ENCODE data around the gene VDR.

Gene VDR

DNA sequence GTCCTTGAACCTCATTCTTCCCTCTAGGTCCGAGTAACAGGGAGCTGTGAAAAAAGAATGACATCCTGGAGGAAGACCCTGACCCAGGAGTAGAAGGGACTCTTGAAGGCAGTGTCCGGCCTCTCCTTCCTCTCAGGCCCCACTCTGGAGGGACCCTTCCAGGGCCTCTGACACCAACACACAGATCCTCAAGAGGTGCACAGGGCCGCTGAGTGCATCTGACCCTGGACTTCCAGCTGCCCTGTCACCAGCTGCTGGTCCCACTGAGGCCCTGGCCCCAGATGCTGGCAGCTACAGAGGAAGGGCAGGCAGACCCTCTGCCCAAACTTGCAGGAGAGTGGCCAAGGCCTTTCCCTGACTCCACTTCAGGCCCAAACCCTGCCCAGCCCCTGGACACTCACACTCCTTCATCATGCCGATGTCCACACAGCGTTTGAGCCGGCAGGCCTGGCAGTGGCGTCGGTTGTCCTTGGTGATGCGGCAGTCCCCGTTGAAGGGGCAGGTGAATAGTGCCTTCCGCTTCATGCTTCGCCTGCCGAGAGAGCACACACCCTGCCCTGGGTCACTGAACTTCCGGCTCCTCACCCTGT, 40.1 kb downstream of the VDR start:
- DNase-seq, result no peak

DNA sequence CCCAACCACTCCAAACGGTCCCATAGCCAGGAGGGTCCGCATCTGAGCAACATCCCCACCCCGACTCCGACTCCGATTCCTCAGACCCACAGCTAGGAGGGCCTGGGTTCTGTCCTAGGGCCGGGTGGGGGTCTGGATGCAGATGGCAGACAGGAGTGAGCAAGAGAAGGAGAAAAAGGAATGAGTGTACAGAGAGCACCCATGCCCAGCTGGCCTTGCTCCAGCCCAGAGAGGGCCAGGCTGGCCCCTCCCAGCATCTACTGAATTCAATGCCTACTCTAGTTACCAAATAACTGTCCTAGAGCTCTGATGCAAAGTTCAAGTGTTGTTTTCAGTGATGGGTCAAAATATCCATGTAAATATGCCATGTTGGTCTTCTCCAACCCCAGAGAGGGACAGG, 40.8 kb downstream of the VDR start:
- no peak for DNase-seq

DNA sequence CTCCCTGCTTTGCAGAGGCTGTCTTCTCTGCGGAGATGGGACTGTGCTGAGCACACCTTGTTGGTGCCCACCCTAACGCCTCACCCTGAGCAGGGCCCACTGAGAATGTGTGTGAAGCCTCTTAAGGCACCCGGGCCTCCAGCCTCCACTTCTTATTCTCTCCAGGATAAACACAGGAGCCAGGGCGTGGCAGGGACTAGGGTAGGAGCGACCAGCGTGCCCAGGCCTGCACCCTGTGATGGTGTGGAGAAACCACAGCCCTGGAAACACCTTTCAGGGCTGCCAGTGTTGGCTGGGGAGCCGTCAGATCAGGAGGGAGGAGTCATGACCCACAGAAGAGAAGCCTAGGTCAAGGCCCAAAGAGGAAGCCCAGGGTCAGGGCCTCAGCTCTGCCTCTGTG, 41.3 kb downstream of the VDR start:
- no peak for DNase-seq

DNA sequence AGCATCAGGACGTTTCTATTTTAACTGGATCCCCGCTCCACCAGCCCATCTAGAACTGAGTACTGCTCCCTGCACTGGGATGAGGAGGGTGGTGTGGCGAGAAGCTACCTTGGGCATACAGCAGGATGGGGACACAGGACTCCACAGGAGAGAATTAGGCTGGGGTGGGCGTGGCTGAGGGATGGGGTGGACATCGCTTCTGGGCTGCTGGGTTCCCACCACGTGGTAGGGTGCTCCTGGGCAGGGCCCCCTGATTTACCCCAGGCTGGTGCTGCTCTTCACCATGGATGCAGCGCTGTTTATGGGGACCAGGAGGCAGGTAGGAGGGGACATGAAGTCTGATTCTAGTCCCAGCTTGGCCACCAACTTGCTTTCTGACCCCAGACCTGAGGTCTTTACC, 41.9 kb downstream of the VDR start:
- DNase-seq, result no peak

DNA sequence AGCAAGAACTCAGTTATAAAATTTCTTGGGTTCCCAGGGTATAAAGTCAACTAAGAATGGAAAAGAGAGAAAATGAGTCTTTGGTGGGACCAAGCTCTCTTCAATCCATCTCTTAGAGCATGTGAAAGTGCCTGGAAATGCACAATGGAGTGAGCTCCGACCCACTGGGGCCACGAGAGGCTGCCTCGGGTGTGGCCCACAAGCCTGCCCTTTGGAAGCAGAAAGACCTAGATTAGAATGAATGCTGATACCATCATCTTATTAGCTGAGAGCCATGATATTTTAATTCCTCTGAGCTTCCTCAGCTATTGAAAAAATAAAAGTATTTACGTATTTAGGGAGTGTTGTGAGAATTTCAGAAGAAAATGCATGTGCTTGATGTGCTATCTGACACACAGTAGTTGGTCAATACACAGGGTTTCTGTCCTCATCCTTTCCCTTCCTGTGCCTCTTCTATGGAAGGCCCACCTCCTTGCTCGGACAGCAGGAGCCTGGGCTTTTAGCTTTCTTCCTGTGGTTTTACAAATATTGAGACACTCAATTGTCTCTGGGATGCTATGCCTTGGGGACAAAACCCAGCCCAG, 42.5 kb downstream of the VDR start:
- DNase-seq, result no peak

DNA sequence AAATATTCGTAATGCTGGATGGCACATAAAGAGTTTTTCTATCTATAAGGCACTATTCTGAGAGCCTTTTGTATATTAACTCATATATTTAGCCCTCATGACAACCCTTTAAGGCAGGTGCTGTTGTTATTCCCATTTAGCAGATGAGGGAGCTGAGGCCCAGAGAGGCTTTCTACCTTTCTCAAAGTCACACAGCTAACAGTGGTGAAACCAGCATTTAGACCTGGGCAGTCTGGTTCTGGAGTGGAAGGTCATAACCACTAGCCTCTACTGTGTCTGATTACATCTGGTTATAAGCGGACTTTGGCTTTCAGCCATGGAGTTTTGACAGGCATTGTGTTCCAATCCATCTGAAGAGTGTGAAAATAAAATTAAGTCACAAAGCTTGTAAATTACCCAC, 43.9 kb downstream of the VDR start:
- no peak for DNase-seq

DNA sequence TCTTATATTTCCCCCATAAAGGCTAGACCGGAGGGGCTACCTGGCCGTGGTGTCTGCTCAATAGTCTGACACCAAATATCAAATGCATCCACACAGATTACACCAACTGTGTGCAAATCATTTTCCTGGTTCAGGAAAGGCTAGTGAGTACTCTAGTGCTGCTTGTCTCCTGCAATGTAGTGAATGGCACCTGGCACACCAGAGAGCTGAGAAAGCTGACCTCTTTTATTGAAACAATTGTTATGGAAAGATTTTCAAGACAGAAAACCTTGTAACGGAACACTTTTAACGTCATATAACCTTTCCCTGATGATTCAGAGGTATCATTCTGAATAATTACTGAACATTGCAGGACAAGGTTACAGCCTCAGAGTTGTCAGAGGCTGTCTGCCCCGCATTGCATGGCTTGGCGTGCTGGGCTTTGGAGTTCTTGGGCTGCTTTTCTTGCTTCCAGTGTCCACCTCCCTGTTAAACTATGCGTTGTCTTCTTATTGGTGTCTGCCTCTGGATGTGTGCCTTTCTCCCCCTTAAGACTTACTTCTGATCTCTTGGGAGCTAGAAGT, 44.4 kb downstream of the VDR start:
- DNase-seq, result no peak

DNA sequence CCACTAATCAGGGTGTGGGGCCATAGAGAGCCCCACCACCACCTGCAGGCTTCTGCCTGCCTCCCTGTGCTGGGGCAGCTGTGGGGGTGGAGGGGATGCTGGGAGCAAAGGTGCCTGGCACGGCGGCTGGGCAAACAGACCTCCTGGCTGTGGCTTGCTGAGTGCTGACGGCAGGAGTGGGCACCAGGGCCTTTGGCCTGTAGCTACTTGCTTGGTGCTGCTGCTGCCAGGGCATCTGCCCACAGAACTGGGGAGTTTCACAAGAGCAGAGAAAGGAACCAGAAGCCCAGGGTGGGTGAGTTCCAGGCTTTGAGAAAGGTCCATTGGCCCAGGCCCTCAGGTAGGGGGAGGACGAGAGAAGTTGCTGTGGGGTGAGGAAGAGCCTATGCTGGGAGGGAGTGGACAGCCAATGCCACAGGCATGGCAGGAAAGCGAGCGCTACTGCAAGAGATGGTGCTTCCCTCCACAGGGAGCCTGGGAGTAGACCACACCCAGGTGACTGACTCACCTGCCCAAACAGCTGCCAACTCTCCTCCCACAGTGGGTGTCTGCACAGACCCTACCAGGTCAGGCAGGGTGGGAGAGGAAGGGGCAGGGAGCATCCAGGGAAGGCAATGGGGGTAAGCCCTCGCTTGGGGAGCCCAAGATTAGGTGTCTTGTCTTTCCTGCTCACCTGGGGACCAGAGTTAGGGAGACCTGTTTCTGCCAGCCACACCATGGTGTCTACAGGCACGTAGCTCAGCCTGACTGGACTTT, 46.1 kb downstream of the VDR start:
- no peak for DNase-seq

DNA sequence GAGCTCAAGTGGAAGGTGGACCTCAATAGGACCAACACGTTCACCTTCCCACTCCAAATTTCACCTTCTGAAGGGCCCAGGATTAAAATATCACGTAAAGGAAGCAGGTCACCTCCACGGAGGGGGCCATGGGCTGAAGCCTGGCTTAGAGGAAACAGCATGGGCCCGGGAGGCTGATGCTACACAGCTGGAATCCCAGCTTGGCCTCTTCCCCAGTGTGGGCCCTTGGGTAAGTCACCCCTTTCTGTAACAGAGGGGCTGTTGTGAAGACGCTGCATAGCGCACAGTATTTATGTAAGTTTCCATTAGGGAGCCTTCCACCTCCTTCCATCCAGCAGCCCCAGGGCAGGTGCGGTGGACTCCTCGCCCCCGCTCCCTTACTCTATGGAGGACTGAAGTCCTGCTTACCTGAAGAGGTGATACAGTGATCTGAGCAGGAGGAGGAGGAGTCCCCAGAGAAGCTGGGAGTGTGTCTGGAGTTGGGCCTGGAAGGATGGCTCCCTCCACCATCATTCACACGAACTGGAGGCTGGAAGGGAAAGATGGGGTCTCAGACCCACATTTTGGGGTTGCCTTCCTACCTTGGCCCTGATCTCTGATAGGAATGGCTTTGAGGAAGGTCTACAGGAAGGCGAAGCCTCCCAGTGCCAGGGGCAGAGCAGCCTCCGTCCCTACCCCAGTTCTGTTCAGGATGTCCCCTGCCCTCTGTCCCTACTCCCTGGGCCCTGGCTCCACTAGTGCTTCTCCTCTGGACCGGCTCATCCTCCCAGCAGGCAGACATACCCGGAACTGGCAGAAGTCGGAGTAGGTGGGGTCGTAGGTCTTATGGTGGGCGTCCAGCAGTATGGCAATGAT, 47.8 kb downstream of the VDR start:
- DNase-seq, result no peak

DNA sequence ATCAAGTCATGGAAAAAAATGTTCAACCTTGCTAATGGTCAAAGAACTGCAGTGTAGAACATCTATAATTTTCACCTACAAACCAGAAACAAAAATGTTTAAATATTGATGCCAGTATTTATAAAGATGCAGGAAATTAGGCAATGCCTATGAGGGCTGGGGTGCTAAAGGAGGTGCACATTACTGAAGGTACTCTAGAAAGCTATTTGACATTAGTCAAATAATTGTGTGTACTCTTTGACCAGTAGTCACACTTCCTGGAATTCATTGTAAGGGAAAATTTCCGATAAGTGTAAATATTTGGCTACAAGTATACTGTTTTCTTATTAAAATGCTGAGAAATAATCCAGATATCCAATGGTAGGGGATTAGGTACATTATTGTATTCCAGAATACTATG, 48.7 kb downstream of the VDR start:
- DNase-seq, result no peak

DNA sequence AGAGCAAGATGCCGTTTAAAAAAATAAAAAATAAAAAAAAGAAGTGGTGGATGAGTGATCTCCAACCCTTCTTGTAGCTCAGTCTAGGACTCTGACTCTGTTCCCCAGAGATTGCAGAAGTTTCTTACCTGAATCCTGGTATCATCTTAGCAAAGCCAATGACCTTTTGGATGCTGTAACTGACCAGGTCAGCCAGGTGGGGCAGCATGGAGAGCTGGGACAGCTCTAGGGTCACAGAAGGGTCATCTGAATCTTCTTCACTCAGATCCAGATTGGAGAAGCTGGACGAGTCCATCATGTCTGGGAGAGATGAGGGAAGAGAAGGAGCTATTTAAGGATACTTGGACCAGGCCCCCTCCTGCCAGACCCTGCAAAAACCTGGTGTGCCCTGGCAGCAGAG, 49.3 kb downstream of the VDR start:
- DNase-seq, result no peak

DNA sequence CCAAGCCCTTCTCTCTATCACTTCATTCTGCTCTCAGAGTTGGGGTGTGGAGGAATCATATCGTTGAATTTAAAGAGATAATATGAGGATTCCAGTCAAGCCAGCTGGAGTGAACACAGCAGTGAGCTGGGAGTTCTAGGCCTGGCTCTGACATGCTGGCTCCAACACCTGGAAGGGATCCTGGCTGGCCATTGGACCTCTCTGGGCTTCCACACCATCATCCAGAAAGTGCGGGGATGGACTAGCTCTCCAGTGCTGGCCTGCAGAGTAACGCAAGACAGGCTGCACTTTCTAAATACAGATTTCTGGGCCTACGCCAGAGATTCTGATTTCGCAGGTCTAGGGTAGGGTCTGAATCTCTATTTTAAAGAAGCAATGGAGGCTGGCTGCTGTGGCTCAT, 50.3 kb downstream of the VDR start:
- DNase-seq, result no peak

DNA sequence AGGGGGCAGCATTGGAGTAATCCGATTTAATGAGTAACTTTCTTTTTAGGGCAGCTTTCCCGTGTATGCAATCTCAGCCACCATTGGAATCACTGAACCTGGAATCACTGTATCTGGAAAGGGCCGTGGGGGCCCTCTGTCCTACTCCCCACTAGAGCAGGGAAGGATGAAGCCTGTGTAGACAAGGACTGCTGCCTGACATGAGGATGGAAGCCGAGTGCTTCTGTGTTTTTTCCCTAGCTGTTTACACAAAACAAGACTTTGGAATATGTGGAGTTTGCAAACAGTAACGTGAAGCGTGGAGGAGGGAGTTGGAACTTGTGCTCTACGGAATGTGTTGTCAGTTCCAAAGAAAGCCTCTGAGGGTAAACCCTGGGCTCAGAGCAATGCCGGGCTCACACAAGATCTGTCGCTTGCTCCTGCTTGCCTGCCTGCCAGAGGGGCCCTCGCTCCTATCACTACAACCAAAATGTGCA, 52.7 kb downstream of the VDR start:
- no peak for DNase-seq

DNA sequence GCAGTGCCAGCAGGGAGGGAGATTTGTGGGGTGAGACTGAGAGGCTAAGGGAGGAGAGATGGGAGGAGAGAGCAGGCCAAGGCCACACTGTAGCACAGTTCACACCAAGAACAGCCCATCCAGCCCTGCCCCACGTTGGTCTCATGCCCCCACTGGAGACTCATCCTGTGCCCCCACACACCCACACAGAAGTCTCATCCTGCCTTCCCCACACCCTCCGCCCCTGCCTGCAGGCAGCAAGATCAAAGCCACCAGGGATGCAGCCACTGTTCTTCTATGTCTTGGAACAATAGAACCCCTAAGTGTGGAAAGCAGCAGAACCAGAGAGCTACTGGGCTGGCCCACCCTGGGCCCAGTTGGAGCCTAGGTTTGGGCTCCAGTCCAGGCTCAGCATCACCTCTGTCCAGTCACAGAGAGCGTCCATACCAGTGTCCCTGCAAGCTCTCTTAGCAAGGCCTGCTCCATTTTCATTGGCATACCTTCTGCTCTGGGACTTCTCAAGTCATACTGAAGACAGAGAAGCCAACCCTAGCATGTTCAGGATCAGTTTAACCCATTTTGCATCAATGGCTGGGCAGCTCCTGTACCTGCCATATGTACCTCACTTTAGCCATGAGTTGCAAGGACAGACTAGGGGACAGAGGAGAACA, 53.4 kb downstream of the VDR start:
- DNase-seq, result no peak

DNA sequence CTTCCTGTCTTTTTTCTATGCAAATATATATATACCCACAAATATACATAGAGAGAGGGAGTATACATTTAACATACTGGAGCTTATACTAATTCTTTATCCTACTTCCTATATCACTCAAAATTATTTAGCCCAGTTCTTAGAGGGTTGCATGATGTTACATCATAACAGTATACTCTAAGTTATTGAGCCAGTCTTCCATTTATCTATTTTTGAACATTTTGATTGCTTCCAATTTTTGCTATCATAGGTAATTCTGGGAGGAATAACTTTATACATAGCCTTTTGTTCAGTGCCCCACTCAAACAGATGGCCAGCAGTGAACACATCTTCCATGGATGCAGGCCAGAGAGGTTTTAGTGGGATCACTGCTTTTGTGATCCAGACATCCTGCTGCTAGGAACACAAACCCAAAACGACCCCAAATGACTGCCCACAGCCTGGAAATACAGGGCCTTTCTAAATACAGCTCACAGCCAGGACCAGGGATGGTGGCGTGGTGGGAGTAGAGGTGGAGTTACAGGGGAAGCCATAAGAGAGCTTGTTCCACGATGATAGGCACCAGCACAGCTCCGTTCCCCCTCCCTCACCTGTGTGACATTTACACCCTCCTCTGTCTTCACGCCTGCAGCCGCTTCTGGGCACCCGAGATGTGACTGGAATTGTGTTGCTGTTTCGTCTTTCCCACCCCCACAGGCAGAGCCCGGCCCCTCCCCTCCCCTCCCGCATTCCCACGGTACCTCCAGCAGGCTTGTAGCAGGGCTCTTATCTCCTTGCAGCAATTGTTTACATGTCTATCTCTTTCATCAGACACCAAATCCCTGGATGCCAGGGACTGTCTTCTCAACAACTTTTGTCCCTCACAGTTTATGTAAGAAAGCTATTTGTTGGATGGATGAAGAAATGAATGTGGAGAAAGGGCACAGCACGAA, 54.4 kb downstream of the VDR start:
- no peak for DNase-seq

DNA sequence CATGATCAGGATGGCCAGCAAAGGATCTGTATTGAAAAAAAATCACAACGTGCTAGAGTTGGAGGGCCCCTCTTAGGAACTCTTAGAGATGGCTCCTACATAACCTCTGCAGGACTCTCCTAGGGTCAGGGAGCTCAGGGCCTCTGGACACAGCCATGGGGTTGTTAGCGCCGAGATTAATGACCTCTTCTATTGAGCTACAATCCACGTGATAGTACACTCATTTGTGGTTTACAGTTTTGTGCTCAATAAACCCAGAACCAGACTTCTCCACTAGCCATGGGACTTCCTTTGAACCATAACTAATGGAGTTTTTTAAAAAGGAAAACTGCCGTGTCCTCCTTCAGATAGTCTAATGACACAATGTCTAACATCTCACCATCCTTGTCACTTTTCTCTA, 55.5 kb downstream of the VDR start:
- no peak for DNase-seq

DNA sequence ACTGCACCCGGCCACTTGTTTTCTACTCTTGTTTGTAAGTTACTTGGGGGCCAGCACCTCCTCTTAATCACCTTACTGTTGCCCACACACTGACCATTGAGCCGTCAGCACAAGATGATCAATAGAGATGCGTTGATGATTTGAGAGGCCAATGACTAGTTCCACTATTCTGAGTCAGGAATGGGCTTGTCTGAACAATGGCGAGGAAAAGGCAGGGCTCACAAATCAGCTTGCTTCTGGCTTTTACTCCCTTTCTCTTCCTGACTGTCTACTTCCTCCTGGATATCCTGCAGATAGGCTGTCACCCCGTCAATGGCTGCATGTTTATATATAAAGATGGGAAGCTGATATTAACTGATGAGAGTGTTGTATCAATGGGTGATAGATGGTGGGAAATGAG, 55.9 kb downstream of the VDR start:
- no peak for DNase-seq

DNA sequence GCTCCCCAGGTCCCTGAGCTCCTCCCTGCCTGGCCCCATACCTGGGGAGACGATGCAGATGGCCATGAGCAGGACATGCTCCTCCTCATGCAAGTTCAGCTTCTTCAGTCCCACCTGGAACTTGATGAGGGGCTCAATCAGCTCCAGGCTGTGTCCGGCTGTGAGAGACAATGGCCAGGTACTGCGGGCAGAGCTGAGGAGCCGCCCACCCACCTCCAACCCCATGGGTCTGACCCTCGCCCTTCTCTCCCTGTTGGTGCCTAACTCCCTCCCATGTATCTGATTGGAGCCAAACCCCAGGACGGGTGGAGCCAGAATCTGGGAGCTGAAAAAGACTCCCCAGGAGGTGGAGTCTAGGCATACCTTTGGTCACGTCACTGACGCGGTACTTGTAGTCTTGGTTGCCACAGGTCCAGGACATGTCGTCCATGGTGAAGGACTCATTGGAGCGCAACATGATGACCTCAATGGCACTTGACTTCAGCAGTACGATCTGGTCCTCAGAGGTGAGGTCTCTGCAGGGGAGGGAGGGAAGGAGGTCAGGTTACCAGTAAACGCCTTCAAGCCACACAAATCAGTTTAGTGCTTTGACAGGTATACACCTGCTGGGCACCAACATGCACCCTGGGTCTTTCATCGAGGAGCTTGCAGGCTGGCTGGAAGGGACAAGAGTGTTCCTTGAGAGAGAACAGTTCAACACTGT, 58.3 kb downstream of the VDR start:
- no peak for DNase-seq

DNA sequence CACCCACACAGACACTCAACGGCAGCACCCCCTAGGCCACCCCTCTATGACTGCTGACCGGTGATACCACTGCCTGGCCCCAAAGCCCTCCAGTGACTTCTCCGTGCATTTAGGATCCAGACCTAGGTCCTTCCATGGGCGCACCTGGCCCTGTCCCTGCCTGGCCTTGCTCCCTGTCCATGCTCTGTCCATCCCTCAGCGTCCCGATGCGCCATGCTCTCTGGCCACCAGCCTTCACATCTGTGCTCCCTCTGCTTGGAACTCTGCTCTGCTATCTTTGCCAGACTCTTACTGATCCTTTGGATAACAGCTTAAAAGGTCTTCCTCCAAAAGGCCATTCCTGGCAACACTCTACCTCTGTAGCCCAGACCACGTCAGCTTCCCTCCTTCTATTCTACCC, 59.7 kb downstream of the VDR start:
- no peak for DNase-seq

DNA sequence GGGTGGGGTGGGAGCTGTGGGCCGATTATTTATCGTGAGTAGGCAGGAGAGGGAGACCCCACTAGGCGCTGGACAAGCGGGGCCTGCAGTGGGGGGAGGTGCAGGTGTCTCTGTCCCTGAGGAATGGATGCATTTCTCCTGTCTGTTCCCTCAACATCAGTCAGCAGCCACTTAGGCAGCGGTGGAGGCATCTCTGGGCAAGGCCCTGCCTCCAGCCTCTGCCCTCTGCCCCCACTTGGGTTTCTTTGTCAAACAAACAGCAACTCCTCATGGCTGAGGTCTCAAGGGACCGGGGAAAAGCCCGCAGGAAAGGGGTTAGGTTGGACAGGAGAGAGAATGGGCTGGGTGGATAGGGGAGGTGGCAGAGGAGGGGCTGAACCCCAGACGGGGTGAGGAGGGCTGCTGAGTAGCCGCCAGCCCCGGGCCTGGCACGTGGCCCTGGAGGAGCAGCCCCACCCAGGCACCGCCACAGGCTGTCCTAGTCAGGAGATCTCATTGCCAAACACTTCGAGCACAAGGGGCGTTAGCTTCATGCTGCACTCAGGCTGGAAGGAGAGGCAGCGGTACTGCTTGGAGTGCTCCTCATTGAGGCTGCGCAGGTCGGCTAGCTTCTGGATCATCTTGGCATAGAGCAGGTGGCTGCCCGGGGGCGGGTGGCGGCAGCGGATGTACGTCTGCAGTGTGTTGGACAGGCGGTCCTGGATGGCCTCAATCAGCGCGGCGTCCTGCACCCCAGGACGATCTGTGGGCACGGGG, 60.4 kb downstream of the VDR start:
- DNase-seq, result no peak
